GM18505 (cell line): ENCODE data around the gene NEDD4L.

ENCODE experiments used
- ATAC-seq: cut with Tn5 transposase; IDR thresholded peaks from one replicate; pipeline ENCODE4 v1.9.1; 2021; ENCODE audit not compliant: unreplicated experiment
- POLR2A ChIP-seq: IDR thresholded peaks from 4 replicates; pipeline ENCODE4 v1.6.1; 2011; ENCODE audit warnings: borderline replicate concordance; ENCODE audit not compliant: insufficient read depth, insufficient read length; ENCODE audit errors: extremely low read depth

NEDD4L gene

GRCh38 chr18:58400331-58400870 is 356.4 kb downstream of the NEDD4L start:
- TF ChIP-seq POLR2A, result no peak

GRCh38 chr18:58401191-58401590 is 357.2 kb downstream of the NEDD4L start:
- no peak for ATAC-seq
- no peak for TF ChIP-seq POLR2A

More at GRCh38 chr18:58400331-58400870, 356.4 kb downstream of the NEDD4L start:
- ATAC-seq, result no peak

GRCh38 chr18:58402247-58402646 is 358.2 kb downstream of the NEDD4L start:
- no peak for TF ChIP-seq POLR2A
- no peak for ATAC-seq

GRCh38 chr18:58402951-58403702 is 359.1 kb downstream of the NEDD4L start:
- no peak for ATAC-seq
- TF ChIP-seq POLR2A, result no peak

- no peak for ATAC-seq
- no peak for TF ChIP-seq POLR2A
Measured at GRCh38 chr18:58403799-58404455, 359.9 kb downstream of the NEDD4L start.

GRCh38 chr18:58405107-58405898 is 361.3 kb downstream of the NEDD4L start:
- ATAC-seq, result no peak
- TF ChIP-seq POLR2A, result no peak

- no peak for ATAC-seq
Measured at GRCh38 chr18:58407263-58407648, 363.2 kb downstream of the NEDD4L start.

GRCh38 chr18:58407649-58408407 is 363.8 kb downstream of the NEDD4L start:
- no peak for TF ChIP-seq POLR2A
- ATAC-seq, result no peak

More at GRCh38 chr18:58407263-58407648, 363.2 kb downstream of the NEDD4L start:
- no peak for TF ChIP-seq POLR2A

- TF ChIP-seq POLR2A, result no peak
- no peak for ATAC-seq
Measured at GRCh38 chr18:58408665-58409064, 364.6 kb downstream of the NEDD4L start.

GRCh38 chr18:58409802-58410445 is 365.9 kb downstream of the NEDD4L start:
- no peak for ATAC-seq
- TF ChIP-seq POLR2A, result no peak

GRCh38 chr18:58411323-58411722 is 367.3 kb downstream of the NEDD4L start:
- no peak for ATAC-seq

More at GRCh38 chr18:58411323-58411722, 367.3 kb downstream of the NEDD4L start:
- TF ChIP-seq POLR2A, result no peak
